ENCODE data around the gene RGS9.

Gene RGS9

DNA sequence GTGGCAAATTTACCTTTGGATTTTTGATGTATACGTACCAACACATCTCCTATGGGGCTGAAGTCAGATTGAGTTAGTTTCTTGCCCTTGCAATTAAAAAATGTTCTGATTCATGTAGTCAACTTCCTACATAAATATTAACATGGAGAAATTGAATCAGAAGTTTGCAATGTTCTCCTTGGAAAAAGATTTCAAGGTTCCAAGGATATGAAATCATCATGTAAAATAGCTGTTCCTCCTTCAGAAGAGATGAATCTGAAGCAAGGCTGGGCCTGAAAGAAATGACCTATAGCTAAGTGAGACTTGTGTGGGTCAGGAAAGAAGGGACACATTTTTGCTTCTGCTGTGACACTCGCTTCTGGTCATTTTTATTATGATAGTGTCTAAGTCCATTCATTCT lies 131.7 kb downstream of the RGS9 start:
- no peak for DNase-seq

DNA sequence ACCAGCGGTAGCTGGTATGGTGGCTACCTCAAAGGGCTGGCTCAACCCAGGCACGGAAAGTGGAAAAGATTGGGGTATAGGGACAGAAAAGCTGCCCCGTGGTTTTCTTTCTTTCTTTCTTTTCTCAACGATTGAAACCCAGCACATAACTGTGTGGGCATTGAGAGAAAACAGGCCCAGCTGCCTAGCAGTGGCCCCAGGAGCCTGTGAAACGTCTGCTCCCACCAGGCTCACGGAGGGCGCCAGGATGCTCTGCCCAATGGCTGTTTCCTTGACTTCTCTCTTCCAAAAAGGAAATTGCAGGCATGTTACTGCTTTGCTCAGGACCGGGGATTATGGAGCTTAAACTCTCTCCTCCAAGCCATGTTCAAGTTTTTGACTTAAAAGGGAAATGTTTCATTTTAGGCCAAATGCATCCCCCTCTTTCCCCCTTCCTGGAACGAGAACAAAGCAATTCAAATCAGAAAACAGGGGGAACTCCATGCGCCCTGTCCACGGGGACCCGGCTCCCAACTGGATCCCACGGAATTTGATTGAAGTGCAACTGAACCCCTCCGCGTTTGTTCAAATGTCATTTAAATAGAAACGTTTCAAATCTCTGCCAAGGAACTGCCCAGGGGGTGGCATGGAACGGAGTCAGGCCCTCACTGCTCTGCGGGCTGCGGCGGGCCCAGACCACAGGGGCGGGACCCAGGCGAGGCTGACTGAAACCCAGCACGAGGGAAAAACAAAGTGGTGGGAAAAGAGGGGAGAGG lies 133.5 kb downstream of the RGS9 start:
- no peak for DNase-seq

DNA sequence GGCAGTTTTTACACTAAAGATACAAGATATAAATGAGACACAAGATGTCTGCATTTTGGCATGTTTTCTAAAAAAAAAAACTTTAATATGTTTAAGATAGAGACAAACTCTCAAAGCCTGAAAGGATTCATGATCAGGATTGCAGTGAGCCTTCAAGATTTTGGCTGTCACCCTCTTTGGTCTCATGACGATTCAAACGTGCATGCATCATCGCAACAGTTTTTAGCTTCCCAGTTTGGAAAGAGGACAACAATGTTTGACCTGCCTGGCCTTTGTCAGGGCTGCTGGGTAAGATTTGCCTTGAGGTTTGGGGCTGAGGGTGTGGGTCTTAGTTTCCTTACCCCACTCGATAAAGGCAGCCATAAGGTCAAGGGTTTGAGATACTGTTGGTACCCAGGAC lies 134.1 kb downstream of the RGS9 start:
- DNase-seq: no peak
